IPS-20b (cell line): ENCODE data around the gene FBXO11.
"Not testable (repeated sequence)": the region's sequence is repeated elsewhere in the genome, so short reads cannot be mapped to it uniquely, and the experiment has no call there.

Experiments
- H3K27ac ChIP-seq: one replicate; pipeline ENCODE4 v1.5.1; 2013; ENCODE audit warnings: low read length
- H3K27me3 ChIP-seq: 2 replicates; pipeline ENCODE4 v1.6.1; 2013; ENCODE audit warnings: mild to moderate bottlenecking, low read length, inconsistent platforms; ENCODE audit not compliant: insufficient read depth
- H3K36me3 ChIP-seq: 2 replicates; pipeline ENCODE4 v1.6.1; 2013; ENCODE audit warnings: low read depth, mild to moderate bottlenecking, inconsistent platforms, low read length, moderate library complexity; ENCODE audit not compliant: insufficient read depth
- H3K4me1 ChIP-seq: 2 replicates; pipeline ENCODE4 v1.6.1; 2013; ENCODE audit warnings: mild to moderate bottlenecking, control low read depth, inconsistent platforms, low read length, moderate library complexity; ENCODE audit not compliant: insufficient read depth
- H3K4me3 ChIP-seq: 2 replicates; pipeline ENCODE4 v1.5.1; 2013; ENCODE audit warnings: mild to moderate bottlenecking, low read length, inconsistent platforms
- H3K9ac ChIP-seq: 2 replicates; pipeline ENCODE4 v1.6.1; 2013; ENCODE audit warnings: low read depth, mild to moderate bottlenecking, inconsistent platforms, low read length, moderate library complexity
- H3K9me3 ChIP-seq: 2 replicates; pipeline ENCODE4 v1.6.1; 2013; ENCODE audit warnings: mild to moderate bottlenecking, low read depth, low read length, inconsistent platforms; ENCODE audit not compliant: insufficient read depth

FBXO11 gene

DNA sequence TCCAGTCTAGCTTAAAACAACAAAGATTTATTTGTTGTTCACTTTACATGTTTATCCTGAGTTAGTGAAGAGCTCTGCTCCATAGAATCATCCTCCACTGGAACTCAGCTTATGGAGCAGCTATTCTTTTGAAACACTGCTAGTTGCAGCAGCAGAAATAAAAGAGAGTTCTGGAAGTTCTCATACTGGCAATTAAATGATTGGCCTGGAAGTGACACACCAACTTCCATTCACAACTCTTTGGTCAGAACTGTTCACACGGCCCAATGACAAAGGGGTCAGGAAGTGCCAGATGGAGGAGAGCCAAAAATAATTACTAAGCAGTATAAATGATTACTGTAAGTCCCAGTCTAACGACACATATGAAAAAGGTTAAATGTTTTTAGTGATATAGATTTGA lies 39.1 kb downstream of the FBXO11 start:
- H3K27me3 ChIP-seq, result no peaks in the 10 kb centered on the region
- no peak overlapping the region for H3K4me3 ChIP-seq
- H3K27ac ChIP-seq, result no peak overlapping the region
- no peak overlapping the region for H3K9ac ChIP-seq
- H3K9me3 ChIP-seq, result no peaks in the 10 kb centered on the region
- H3K4me1 ChIP-seq, result peaks cover 24% of the 10 kb centered on the region
- no peaks in the 10 kb centered on the region for H3K36me3 ChIP-seq

DNA sequence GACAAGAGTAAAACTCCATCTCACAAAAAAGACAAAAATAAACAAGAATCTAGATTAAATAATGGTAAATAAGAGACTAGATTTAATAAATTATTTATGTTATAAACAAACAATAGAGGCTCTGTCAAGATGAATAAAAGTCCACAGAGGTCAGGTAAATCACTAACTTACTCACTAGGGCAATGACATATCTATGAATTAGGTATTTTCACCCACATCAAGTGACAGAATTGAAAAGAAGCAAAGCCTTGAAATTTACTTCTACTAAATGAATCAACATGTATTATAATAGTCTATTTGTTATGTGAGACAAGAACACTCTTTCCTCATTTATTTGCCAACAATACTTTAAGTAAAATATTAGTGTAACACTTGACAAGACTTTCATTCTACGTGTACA lies 41.7 kb downstream of the FBXO11 start:
- no peak overlapping the region for H3K4me3 ChIP-seq
- peaks cover 3% of the 10 kb centered on the region; the same call in 1 of the 2 replicates for H3K4me1 ChIP-seq
- no peak overlapping the region for H3K9ac ChIP-seq
- no peak overlapping the region for H3K27ac ChIP-seq
- no peaks in the 10 kb centered on the region for H3K9me3 ChIP-seq
- H3K27me3 ChIP-seq, result no peaks in the 10 kb centered on the region
- H3K36me3 ChIP-seq, result no peaks in the 10 kb centered on the region

DNA sequence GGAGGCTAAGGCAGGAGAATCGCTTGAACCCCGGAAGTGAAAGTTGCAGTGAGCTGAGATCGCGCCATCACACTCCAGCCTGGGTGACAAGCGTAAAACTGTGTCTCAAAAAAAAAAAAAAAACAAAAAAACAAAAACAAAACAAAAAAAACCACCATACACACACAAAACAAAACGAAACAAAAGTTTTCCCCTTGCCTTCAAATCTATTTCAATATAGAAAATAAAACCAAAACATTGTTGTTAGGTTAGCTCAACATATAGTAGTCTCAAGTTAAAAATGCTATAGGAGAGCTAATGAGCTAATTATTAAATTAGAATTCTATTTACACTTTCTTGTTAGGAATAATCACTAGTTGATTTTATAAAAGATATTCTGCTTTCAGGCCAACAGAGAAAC lies 43.3 kb downstream of the FBXO11 start:
- no peaks in the 10 kb centered on the region for H3K27me3 ChIP-seq
- no peaks in the 10 kb centered on the region for H3K4me1 ChIP-seq
- H3K27ac ChIP-seq, result no peak overlapping the region
- no peak overlapping the region for H3K4me3 ChIP-seq
- H3K9me3 ChIP-seq, result no peaks in the 10 kb centered on the region
- H3K9ac ChIP-seq, result no peak overlapping the region
- H3K36me3 ChIP-seq, result no peaks in the 10 kb centered on the region

DNA sequence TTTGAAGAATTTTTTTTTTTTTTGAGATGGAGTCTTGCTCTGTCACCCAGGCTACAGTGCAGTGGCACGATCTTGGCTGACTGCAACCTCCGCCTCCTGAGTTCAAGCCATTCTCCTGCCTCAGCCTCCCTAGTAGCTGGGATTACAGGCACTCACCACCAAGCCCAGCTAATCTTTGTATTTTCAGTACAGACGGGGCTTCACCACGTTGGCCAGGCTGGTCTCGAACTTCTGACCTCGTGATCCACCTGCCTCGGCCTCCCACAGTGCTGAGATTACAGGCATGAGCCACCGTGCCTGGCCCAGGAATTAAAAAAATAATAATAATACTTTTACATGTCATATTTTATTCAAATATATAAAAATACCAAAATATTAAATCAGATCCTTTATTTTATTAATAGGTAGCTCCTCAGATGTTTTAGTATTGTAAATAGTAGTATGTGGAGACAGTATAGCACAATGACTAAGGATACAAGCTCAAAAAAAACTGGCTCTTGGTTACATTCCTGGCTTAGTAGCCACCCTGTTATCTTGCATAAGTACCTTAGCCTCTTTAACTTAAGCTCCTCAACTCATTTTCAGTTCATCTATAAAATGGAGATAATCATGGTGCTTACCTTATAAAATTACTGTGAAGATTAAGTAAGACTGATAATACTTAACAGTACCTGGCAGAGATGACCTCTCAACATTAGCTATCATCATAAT lies 53.1 kb downstream of the FBXO11 start:
- H3K9ac ChIP-seq, H3K4me3 ChIP-seq, H3K9me3 ChIP-seq, H3K27me3 ChIP-seq, H3K4me1 ChIP-seq, H3K36me3 ChIP-seq, H3K27ac ChIP-seq: not testable (repeated sequence)

DNA sequence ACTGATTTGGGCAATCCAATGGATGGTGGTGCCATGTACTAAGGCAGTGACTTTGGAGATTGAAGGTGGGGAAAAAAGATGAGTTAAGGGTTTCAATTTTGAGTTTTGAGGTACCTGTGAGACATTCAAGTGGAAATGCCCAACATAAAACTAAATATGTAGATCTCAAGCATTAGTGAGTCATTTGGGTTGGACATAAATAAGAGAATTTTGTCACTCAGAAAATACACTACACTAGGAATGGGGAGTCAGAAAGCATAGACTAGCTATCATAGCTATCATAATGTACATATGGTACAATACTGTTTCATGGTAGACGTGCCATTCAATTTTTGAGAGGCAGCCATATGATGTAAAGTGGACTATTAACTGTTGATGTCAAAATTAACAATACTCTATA lies 56.1 kb downstream of the FBXO11 start:
- no peak overlapping the region for H3K4me3 ChIP-seq
- peaks cover 5% of the 10 kb centered on the region; the same call in 1 of the 2 replicates for H3K36me3 ChIP-seq
- H3K27ac ChIP-seq, result no peak overlapping the region
- no peaks in the 10 kb centered on the region for H3K9me3 ChIP-seq
- H3K4me1 ChIP-seq, result no peaks in the 10 kb centered on the region
- no peaks in the 10 kb centered on the region for H3K27me3 ChIP-seq
- H3K9ac ChIP-seq, result no peak overlapping the region

DNA sequence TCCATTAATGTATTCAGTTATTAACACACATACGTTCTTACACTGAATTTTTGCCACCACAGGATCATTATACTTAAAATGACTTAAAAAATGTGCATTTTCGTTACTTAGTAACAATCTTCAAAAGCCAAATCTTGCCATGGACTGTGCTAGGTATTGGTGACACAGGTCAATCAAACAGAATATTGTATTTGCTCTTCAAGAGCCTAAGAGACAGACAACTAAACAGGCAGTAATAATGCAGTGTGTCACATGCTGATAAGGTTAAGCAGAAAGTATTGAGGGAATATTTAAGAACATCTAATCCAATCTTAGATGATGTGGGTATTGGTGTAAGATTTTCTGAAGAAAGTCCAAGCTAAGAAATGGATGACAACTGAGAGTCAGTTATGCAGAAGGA lies 56.9 kb downstream of the FBXO11 start:
- no peak overlapping the region for H3K4me3 ChIP-seq
- H3K36me3 ChIP-seq, result peaks cover 5% of the 10 kb centered on the region; the same call in 1 of the 2 replicates
- H3K27me3 ChIP-seq, result no peaks in the 10 kb centered on the region
- no peaks in the 10 kb centered on the region for H3K4me1 ChIP-seq
- no peak overlapping the region for H3K27ac ChIP-seq
- no peaks in the 10 kb centered on the region for H3K9me3 ChIP-seq
- no peak overlapping the region for H3K9ac ChIP-seq

DNA sequence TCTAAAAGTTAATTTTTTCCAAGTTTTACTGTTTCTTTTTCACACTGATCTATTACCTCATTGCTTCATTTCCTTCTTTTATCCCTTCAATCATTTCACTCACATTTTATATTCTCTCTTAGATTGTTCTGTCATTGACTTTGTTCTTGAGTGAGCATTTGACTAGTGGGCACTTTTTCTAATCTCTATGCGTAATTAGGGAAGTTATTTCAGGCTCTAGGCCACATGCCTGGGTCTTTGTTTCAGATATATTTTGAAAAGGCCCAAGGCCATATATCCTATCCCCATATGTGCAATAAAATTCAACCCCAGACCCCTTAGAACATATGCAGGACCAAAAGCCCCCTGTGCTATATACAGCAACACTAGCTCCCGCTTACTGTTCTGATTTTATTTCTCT lies 62.1 kb downstream of the FBXO11 start:
- Histone ChIP-seq H3K36me3 (peaks cover 5% of the 10 kb centered on the region), H3K27ac (no peak overlapping the region), H3K4me3 (no peak overlapping the region), H3K4me1 (no peaks in the 10 kb centered on the region), H3K9me3 (no peaks in the 10 kb centered on the region), H3K9ac (no peak overlapping the region), H3K27me3 (no peaks in the 10 kb centered on the region)

DNA sequence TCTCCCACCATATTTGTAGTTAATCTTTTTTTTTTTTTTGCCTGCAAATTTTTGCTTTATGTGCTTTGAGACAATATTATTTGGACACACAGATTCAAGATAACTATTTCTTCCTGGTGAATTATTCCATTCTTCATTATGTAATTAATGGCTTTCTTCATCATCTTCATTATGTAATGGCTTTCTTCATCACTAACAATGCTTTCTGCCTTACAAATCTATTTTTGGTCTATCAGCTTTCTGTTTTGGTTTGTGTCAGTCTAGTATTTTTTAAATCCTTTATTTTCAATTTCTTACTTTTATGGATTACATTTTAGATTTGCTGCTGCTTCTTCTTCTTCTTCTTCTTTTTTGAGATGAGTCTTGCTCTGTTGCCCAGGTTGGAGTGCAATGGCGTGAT lies 62.9 kb downstream of the FBXO11 start:
- no peak overlapping the region for H3K4me3 ChIP-seq
- H3K9me3 ChIP-seq, result no peaks in the 10 kb centered on the region
- H3K27ac ChIP-seq, result no peak overlapping the region
- H3K27me3 ChIP-seq, result no peaks in the 10 kb centered on the region
- no peak overlapping the region for H3K9ac ChIP-seq
- no peaks in the 10 kb centered on the region for H3K4me1 ChIP-seq
- H3K36me3 ChIP-seq, result peaks cover 13% of the 10 kb centered on the region

DNA sequence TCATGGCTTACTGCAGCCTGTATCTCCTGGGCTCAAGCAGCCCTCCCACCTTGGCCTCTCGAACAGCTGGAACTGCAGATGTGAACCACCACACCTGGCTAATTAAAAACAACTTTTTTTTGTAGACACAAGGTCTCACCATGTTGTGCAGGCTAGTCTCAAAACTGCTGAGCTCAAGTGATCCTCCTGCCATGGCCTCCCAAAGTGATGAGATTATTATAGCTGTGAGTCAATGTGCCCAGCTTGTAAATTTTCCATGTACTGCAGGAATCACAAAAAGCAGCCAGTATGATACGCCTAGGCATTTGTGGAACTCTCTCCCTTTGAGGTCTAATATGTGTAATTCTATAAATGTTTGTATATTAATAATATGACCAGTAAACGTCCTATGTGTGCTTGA lies 63.5 kb downstream of the FBXO11 start:
- Histone ChIP-seq H3K4me1 (no peaks in the 10 kb centered on the region), H3K27ac (no peak overlapping the region), H3K36me3 (peaks cover 18% of the 10 kb centered on the region), H3K9ac (no peak overlapping the region), H3K4me3 (no peak overlapping the region), H3K9me3 (no peaks in the 10 kb centered on the region), H3K27me3 (no peaks in the 10 kb centered on the region)

DNA sequence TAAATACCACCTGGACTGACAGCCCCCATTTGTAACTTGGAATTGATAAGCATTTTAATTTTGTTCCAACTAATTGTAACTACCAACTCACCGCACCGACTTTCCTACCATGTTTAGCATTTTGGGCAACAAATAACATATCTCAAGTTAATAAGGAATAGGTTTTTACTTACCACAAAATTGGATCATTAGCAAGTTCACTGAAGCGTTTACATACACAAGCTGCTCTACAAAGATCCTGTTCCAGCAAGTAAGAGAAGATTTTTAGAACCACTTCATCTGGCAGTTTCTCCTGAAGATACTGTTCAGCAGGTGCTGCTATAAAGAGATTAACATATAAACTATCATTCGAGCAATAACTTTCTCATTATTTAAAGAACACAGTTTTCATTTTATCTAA lies 67.6 kb downstream of the FBXO11 start:
- Histone ChIP-seq H3K9ac (no peak overlapping the region), H3K36me3 (peaks cover 60% of the 10 kb centered on the region), H3K9me3 (no peaks in the 10 kb centered on the region), H3K4me1 (no peaks in the 10 kb centered on the region), H3K4me3 (no peak overlapping the region), H3K27ac (no peak overlapping the region), H3K27me3 (no peaks in the 10 kb centered on the region)

DNA sequence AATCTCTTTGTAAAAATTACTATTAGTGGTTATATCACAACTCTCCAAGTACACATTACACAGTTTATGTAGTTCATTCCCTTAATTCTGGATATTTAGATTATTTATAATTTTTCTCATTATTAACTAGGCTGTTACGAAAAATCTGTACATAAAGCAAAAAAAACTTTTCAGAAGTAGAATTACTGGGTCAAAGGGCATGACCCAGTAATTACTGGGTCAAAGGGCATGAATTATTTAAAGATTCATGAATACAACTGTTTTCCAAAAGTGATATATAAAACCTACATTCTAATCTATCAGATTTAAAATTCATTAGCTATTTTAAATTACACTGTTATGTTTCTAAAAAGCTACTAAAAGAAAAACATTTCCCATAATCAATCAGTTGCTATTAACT lies 68.0 kb downstream of the FBXO11 start:
- Histone ChIP-seq H3K27me3 (no peaks in the 10 kb centered on the region), H3K4me3 (no peak overlapping the region), H3K9ac (no peak overlapping the region), H3K9me3 (no peaks in the 10 kb centered on the region), H3K4me1 (no peaks in the 10 kb centered on the region), H3K27ac (no peak overlapping the region), H3K36me3 (peaks cover 64% of the 10 kb centered on the region)

DNA sequence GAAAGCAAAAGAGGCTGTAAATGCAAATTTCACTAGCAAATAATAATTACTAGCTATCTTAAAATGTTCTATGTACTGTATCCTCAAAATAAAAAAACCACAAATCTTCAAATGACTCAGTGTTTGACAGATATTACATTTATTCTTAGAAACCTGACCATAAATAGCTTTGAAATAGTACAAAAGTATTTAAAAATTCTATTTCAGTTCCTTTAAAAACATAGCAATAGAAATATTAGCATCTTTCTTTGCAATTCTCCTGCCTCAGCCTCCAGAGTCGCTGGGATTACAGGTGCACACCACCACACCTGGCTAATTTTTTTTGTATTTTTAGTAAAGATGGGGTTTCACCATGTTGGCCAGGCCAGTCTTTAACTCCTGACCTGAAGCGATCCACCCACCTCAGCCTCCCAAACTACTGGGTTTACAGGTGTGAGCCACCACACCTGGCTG lies 72.8 kb downstream of the FBXO11 start:
- Histone ChIP-seq H3K4me1 (no peaks in the 10 kb centered on the region), H3K36me3 (peaks cover 94% of the 10 kb centered on the region), H3K9me3 (no peaks in the 10 kb centered on the region), H3K27ac (no peak overlapping the region), H3K4me3 (no peak overlapping the region), H3K27me3 (no peaks in the 10 kb centered on the region), H3K9ac (no peak overlapping the region)
